PFSK-1 (cell line): ENCODE results near the gene ENTPD1.

Experiments used
- FOXP2 ChIP-seq: optimal IDR thresholded peaks from 2 replicates; pipeline ENCODE3; 2011; ENCODE audit warnings: borderline replicate concordance, control low read depth, inconsistent platforms; ENCODE audit not compliant: insufficient read depth; ENCODE audit errors: extremely low read length, extremely low read depth
- POLR2AphosphoS5 ChIP-seq: IDR thresholded peaks from 2 replicates; pipeline ENCODE4 v1.6.1; 2012; ENCODE audit warnings: low read depth, mild to moderate bottlenecking, control low read depth, low read length, moderate library complexity
- SIN3A ChIP-seq: IDR thresholded peaks from 2 replicates; pipeline ENCODE4 v1.6.1; 2012; ENCODE audit warnings: mild to moderate bottlenecking, low read length, moderate library complexity, borderline replicate concordance; ENCODE audit not compliant: insufficient read depth
- TAF1 ChIP-seq: IDR thresholded peaks from 2 replicates; pipeline ENCODE4 v1.6.1; 2012; ENCODE audit warnings: low read length, control low read depth, borderline replicate concordance; ENCODE audit not compliant: insufficient read depth
- TF ChIP-seq, protein P1 (sequence below), 2 experiments: IDR thresholded peaks; 2 replicates each; pipeline versions ENCODE4 v1.6.1 to v1.8.0; 2011 to 2012; ENCODE audit warnings: low read depth in 2 of 2, low read length in 2 of 2, control low read depth in 1 of 2, inconsistent platforms in 1 of 2, mild to moderate bottlenecking in 1 of 2, moderate library complexity in 1 of 2; ENCODE audit not compliant: insufficient read depth in 1 of 2

ENTPD1 gene

DNA sequence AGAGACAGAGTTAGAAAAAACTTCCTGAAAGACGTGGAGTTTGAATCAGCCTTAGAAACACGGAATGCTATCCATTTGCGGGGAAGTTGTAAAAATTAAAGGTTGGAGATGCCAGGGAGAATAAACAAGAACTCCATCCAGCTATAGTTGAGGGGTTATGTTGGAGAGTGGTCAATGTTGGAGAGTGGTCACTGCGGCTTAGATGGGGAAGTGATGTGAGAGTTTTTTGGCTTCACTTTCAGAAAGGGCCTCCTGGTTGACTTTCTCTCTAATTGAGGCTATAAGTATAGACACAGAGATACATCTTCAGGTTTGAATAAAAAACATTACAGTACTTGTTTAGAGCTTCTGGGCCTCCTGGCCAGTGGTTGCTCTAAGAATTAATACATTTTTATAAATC lies 152.5 kb downstream of the ENTPD1 start:
- no peak for TF ChIP-seq TAF1
- no peak for TF ChIP-seq SIN3A
- TF ChIP-seq POLR2AphosphoS5 = no peak
- no peak for TF ChIP-seq FOXP2
- TF ChIP-seq, protein P1, sequence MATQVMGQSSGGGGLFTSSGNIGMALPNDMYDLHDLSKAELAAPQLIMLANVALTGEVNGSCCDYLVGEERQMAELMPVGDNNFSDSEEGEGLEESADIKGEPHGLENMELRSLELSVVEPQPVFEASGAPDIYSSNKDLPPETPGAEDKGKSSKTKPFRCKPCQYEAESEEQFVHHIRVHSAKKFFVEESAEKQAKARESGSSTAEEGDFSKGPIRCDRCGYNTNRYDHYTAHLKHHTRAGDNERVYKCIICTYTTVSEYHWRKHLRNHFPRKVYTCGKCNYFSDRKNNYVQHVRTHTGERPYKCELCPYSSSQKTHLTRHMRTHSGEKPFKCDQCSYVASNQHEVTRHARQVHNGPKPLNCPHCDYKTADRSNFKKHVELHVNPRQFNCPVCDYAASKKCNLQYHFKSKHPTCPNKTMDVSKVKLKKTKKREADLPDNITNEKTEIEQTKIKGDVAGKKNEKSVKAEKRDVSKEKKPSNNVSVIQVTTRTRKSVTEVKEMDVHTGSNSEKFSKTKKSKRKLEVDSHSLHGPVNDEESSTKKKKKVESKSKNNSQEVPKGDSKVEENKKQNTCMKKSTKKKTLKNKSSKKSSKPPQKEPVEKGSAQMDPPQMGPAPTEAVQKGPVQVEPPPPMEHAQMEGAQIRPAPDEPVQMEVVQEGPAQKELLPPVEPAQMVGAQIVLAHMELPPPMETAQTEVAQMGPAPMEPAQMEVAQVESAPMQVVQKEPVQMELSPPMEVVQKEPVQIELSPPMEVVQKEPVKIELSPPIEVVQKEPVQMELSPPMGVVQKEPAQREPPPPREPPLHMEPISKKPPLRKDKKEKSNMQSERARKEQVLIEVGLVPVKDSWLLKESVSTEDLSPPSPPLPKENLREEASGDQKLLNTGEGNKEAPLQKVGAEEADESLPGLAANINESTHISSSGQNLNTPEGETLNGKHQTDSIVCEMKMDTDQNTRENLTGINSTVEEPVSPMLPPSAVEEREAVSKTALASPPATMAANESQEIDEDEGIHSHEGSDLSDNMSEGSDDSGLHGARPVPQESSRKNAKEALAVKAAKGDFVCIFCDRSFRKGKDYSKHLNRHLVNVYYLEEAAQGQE (IDR thresholded peaks at IDR 0.05; ENCODE audit: insufficient read depth in 1 of 2, low read depth in 2 of 2, low read length in 2 of 2) = no peak

DNA sequence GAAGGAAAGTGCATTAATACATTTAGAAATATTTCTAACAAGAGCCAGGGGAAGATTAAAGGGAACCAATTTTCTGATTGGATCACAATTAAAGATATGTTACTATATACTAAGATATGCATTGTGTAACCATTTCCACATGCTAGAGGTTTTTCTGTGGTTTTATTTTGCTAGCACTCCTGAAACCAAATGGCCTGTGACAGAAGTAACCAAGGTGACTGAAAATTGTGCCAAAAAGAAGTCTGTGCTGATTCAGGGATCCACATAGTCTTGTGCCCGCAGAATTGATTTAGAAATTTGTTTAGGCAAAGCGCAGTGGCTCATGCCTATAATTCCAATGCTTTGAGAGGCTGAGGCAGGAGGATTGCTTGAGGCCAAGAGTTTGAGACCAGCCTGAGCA lies 153.6 kb downstream of the ENTPD1 start:
- no peak for TF ChIP-seq SIN3A
- TF ChIP-seq, protein P1 (IDR thresholded peaks at IDR 0.05; ENCODE audit: insufficient read depth in 1 of 2, low read depth in 2 of 2, low read length in 2 of 2) = no peak
- TF ChIP-seq POLR2AphosphoS5 = no peak
